VCaP (cell line): ENCODE data around the gene EYA2.

ENCODE experiments used
- H3K27ac ChIP-seq: fragments of 450-650 bp; 2 replicates; pipeline ENCODE4 v1.5.1; 2017
- TF ChIP-seq, protein P1 (sequence below): fragments of 450-650 bp; conservative IDR thresholded peaks from 2 replicates; pipeline ENCODE4 v1.5.1; 2017; ENCODE audit warnings: mild to moderate bottlenecking, moderate library complexity

Gene EYA2

DNA sequence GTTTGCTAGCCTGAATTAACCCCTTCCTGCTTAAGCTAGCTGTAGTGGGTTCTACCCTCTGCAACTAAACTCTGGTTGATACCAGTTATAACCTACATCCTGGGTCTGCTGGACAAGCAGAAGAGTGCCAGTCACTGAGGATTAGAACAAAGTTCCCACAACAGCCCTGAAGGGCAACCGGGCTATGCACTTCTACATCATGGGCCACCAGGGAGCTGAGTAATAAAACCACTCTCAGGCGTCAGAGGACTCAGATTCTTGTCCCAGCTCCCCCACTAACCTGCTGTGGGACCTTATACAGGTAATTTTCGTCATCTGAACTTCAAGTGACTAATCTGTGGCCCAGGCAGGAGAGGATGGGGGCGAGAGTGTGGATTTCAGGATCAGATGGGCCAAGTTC lies 56.8 kb downstream of the EYA2 start:
- no peak overlapping the region for H3K27ac ChIP-seq
- TF ChIP-seq, protein P1, sequence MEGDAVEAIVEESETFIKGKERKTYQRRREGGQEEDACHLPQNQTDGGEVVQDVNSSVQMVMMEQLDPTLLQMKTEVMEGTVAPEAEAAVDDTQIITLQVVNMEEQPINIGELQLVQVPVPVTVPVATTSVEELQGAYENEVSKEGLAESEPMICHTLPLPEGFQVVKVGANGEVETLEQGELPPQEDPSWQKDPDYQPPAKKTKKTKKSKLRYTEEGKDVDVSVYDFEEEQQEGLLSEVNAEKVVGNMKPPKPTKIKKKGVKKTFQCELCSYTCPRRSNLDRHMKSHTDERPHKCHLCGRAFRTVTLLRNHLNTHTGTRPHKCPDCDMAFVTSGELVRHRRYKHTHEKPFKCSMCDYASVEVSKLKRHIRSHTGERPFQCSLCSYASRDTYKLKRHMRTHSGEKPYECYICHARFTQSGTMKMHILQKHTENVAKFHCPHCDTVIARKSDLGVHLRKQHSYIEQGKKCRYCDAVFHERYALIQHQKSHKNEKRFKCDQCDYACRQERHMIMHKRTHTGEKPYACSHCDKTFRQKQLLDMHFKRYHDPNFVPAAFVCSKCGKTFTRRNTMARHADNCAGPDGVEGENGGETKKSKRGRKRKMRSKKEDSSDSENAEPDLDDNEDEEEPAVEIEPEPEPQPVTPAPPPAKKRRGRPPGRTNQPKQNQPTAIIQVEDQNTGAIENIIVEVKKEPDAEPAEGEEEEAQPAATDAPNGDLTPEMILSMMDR, result no peak

DNA sequence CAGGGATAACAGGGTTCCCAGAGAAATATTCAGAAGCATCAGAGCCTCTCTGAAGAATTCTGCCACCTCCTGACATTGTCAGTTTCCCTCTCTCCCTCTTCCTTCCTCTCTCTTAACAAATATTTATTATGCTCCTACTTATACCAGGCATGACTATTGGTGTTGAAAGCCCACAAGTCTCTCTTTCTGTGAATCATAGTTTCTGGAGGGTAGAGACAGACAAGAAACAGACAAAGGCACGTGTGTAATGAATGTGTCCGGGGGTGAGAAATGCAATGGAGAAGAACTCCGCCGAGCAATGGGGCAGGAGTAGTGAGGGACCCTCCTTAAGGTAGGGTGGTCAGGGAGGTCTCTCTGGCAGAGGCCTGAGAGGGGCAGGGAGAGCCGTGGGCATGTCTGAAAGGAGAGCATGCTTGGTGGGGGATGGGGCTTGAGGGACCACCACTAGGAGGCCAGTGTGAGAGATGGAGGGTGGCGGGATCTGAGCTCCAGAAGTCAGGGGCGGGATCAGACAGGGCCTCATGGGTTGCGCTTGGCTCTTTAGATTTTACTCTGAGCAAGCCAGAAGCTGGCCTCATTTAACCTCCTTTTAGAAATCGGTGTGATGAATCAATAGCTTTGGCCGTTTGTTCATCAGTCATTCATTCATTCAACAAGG lies 57.3 kb downstream of the EYA2 start:
- no peak overlapping the region for H3K27ac ChIP-seq
- TF ChIP-seq, protein P1, result no peak

DNA sequence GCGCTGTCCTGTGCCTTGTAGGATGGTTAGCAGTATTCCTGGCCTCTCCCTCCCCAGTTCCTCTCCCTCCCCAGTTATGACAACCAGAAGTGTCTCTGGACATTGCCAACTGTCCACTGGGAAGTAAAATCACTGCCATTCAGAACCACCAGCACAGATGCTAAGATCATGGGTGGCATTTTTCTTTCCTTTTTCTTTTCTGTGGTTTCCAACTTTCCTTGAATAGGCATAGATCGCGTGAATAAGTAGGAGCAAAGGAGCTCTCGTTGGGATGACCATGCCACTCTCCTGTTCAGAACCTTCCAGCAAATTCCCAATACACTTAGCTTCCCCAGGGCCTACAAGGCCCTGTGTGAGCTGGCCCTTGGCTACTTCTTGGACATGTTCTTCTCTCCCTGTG lies 59.0 kb downstream of the EYA2 start:
- TF ChIP-seq, protein P1, result no peak
- no peak overlapping the region for H3K27ac ChIP-seq

DNA sequence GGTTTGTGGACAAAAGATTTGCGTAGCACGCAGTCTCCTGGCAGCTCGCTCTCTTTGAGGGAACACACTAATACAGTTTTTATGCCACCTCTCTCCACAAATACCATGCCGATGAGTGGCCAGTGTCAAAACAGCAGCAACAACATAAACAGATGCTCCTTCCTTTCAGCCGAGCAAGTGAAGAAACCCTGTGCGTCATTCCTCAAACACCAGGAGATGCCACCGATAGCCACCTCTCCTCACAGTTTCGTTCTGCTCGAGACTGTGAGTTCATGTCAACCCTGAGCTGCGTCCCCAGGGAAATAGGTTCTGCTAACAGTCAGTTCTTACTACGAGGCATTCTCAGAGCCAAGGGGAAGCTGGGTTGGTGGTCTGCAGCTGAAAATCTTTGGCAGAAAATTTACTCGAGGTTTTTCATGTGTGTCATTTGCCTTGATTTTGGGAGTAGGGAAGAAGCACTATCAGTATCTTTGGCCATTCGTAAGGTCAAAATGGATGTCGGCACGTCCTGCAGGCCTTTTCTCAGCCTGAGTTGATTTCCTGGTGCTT lies 59.9 kb downstream of the EYA2 start:
- H3K27ac ChIP-seq, result no peak overlapping the region
- TF ChIP-seq, protein P1, result no peak

DNA sequence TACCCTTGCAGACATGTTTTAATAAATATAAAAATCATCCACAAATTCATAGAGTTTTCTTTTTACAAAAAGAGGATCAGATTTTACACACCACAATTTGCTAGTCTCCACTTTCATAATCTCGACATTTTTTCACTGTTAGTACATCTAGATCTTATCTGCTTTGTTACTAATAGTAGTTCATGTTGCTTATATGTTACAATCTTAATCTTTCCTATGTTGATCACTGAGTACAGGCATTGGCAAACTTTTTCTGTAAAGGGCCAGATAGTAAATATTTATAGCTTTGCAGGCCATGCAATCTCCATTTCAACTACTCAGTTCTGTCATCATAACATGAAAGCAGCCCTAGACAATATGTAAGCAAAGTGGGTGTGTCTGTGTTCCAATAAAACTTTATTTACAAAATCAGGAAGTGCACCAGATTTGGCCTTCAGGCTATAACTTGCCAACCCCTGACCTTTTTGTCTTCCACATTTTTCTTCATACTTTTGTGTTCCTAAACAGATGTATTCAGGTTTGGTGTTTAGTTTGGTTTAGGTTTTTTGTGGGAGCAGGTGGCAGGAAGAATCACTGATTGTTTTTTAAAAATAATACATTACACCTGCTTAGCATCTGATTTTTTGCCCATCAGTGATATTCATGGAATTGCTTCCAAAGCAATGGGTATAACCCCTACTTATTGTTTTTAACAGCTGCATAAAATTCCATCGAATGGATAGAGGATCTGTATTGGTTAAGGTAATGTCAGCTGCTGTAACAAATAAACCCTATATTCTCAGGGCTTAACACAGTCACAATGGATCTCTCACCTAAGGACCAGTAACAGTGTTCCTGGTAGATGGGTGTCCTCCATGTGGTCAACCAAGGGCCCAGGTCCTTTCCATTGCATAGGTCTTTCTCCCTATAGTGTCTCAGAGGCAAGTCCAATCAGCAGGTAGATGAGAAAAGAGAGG lies 61.2 kb downstream of the EYA2 start:
- H3K27ac ChIP-seq, result no peak overlapping the region
- TF ChIP-seq, protein P1, result no peak

DNA sequence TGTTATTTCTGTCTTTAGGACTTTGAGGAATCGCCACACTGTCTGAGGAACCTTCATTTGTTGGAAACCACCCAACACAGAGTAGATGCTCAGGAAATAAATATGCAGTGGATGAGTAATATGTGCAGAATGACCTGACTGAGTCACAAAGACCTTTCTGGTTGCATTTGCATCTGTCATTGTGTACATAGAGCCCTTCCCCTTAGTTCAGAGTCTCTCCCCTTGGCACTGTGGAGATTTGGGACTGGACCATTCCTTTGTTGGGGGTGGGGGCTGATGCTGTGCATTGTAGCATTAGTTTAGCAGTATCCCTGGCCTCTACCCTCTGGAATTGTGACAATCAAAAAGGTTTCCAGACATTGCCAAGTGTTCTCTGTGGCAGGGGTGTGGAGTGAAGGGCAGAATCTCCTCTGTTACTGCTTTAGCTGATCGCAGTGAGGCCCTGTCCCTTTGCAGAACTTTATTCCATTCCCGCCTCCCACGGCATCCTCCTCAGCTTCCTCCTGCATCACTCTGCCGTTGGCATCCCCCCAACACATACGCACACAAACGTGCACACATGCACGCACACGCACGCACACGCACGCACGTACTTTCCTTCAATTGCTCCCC lies 64.5 kb downstream of the EYA2 start:
- H3K27ac ChIP-seq, result no peak overlapping the region
- TF ChIP-seq, protein P1, result no peak

DNA sequence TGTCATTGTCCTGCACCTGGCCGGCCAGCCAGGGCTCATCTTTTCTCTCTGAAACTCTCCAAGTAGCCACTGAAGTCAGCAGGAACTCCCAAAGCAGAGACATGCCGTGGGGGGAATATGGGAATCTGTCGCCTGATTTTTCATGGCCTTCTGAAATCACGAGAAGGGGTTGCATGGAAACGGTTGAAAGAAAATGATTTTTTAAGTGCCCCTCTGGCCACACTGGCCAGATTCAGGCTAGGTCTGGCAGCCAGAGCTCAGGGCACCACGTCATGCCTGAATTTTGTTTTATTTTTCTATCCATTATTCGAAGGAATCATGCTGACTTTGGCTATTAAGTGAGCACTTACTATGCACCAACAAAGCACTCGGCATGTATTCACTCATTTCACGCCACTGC lies 65.2 kb downstream of the EYA2 start:
- no peak overlapping the region for H3K27ac ChIP-seq
- TF ChIP-seq, protein P1, result no peak
